OCI-LY7 (cell line): Measurements from ENCODE around the gene PWWP2A. TPM values are rescaled to one million over a fixed set of nuclear protein-coding genes. Genes with fewer than 3 reads are reported as not detected.
"Not testable (repeated sequence)": the region's sequence is repeated elsewhere in the genome, so short reads cannot be mapped to it uniquely, and the experiment has no call there.

Experiments used
- BruUV-seq: library from RNA; stranded (reverse); fragments of 400-500 nt; replicated peaks from 2 replicates; lab custom pipeline; 2021; lab: Mats Ljungman, UMichigan
- CTCF ChIA-PET: fragments of 300-600 bp; sonication (Branson Sonifier 250); formaldehyde crosslinking; loops from one replicate; lab custom pipeline; 2022; ENCODE audit warnings: antibody characterized with exemption; ENCODE audit not compliant: unreplicated experiment; lab: Charles Lee
- POLR2A ChIA-PET: fragments of 300-600 bp; sonication (Branson Sonifier 250); formaldehyde crosslinking; loops from one replicate; lab custom pipeline; 2022; ENCODE audit warnings: antibody characterized with exemption; lab: Charles Lee
- DNase-seq: peaks from one replicate; pipeline ENCODE4 v3.0.0-alpha.2; 2015; ENCODE audit warnings: low spot score
- H2AFZ ChIP-seq: fragments of 200-600 bp; sonication (generic), shearing (Covaris generic); 2 replicates; pipeline ENCODE4 v1.6.1; 2014; ENCODE audit warnings: mild to moderate bottlenecking, antibody characterized with exemption, low read length, moderate library complexity
- H3K27ac ChIP-seq: fragments of 200-600 bp; sonication (generic); 2 replicates; pipeline ENCODE4 v1.5.1; 2014; ENCODE audit warnings: mixed run types, low read depth, mild to moderate bottlenecking, moderate library complexity, low read length, inconsistent platforms; ENCODE audit not compliant: poor library complexity, severe bottlenecking
- H3K36me3 ChIP-seq: fragments of 200-600 bp; sonication (generic); 2 replicates; pipeline ENCODE4 v1.6.1; 2014; ENCODE audit warnings: mild to moderate bottlenecking, antibody characterized with exemption, low read length, moderate library complexity, mixed read lengths; ENCODE audit not compliant: insufficient read depth
- H3K4me1 ChIP-seq: fragments of 200-600 bp; sonication (generic); 2 replicates; pipeline ENCODE4 v1.5.1; 2014; ENCODE audit warnings: mild to moderate bottlenecking, low read length; ENCODE audit not compliant: insufficient read depth, poor library complexity, severe bottlenecking
- H3K4me2 ChIP-seq: fragments of 200-600 bp; sonication (generic); 2 replicates; pipeline ENCODE4 v1.6.1; 2014; ENCODE audit warnings: mild to moderate bottlenecking, low read length
- H3K4me3 ChIP-seq: fragments of 200-600 bp; sonication (generic); 2 replicates; pipeline ENCODE4 v1.5.1; 2014; ENCODE audit warnings: mild to moderate bottlenecking, low read depth, low read length; ENCODE audit not compliant: poor library complexity, severe bottlenecking
- H3K79me2 ChIP-seq: fragments of 200-600 bp; sonication (generic); 2 replicates; pipeline ENCODE4 v1.6.1; 2016; ENCODE audit warnings: low read depth, mild to moderate bottlenecking, low read length, moderate library complexity, mixed read lengths; ENCODE audit not compliant: insufficient read depth
- H3K9me2 ChIP-seq: fragments of 200-600 bp; sonication (generic); 2 replicates; pipeline ENCODE4 v1.6.1; 2016; ENCODE audit warnings: mild to moderate bottlenecking, low read length, mixed read lengths; ENCODE audit not compliant: insufficient read depth
- H3K9me3 ChIP-seq: fragments of 200-600 bp; sonication (generic); 2 replicates; pipeline ENCODE4 v1.6.1; 2014; ENCODE audit warnings: mild to moderate bottlenecking, mixed run types, low read length, mixed read lengths
- H4K20me1 ChIP-seq: fragments of 200-600 bp; sonication (generic); 2 replicates; pipeline ENCODE4 v1.6.1; 2014; ENCODE audit warnings: mild to moderate bottlenecking, antibody characterized with exemption, low read length, moderate library complexity, mixed read lengths; ENCODE audit not compliant: insufficient read depth
- EZH2phosphoT487 ChIP-seq: fragments of 200-600 bp; sonication (generic); IDR thresholded peaks from 2 replicates; pipeline ENCODE4 v1.6.1; 2018; ENCODE audit warnings: low read depth, borderline replicate concordance, mild to moderate bottlenecking, mixed run types, antibody characterized with exemption, low read length, moderate library complexity, mixed read lengths
- intact Hi-C: fragments of 100-400 bp; cut with micrococcal nuclease; formaldehyde crosslinking; loops from one replicate; pipeline ENCODE4 v1.10.0; 2022; ENCODE audit not compliant: unreplicated experiment
- total RNA-seq, 2 experiments: library from RNA; depleted of rRNA in 1 of 2; stranded (reverse); fragments of >200 nt in 1 of 2; shearing (Covaris generic) in 1 of 2; gene quantifications; 2 replicates each; pipeline ENCODE4 v1.2.3, GENCODE V29; 2014 to 2022
- TF ChIP-seq, protein P1 (sequence below): fragments of 200-600 bp; sonication (generic); conservative IDR thresholded peaks from 2 replicates; pipeline ENCODE4 v1.5.1; 2014; ENCODE audit warnings: mild to moderate bottlenecking, antibody characterized with exemption, low read length, moderate library complexity, mixed read lengths

Gene PWWP2A
- total RNA-seq, 2 experiments from 2014 or later = 28.3 to 28.4 TPM

DNA sequence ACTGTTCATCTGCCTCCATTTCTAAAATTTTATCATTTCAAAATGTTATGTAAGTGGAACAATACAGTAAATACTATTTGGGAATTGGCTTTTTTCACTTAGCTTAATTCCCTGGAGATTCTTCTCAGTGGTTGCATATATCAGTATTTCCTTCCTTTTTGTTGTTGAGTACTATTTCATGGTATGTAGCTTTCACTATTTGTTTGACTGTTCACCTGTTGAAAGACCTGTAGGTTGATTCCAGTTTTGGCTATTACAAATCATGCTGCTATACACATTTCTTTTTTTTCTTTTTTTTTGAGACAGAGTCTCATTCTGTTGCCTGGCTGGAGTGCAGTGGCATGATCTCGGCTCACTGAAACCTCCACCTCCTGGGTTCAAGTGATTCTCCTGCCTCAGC is 33.0 kb upstream of the PWWP2A start:
- no peaks in the 10 kb centered on the region for H3K36me3 ChIP-seq
- no peaks in the 10 kb centered on the region for H3K79me2 ChIP-seq
- H3K9me2 ChIP-seq = no peaks in the 10 kb centered on the region
- H3K4me3 ChIP-seq = no peak overlapping the region
- no peaks in the 10 kb centered on the region for H3K4me1 ChIP-seq
- ChIA-PET CTCF (no interaction called here), POLR2A (no interaction called here)
- no peaks in the 10 kb centered on the region for H4K20me1 ChIP-seq
- no peak overlapping the region for H2AFZ ChIP-seq
- no TSS peak for BruUV-seq
- H3K27ac ChIP-seq = no peak overlapping the region
- intact Hi-C loops = no loop called here
- TF ChIP-seq, protein P1, sequence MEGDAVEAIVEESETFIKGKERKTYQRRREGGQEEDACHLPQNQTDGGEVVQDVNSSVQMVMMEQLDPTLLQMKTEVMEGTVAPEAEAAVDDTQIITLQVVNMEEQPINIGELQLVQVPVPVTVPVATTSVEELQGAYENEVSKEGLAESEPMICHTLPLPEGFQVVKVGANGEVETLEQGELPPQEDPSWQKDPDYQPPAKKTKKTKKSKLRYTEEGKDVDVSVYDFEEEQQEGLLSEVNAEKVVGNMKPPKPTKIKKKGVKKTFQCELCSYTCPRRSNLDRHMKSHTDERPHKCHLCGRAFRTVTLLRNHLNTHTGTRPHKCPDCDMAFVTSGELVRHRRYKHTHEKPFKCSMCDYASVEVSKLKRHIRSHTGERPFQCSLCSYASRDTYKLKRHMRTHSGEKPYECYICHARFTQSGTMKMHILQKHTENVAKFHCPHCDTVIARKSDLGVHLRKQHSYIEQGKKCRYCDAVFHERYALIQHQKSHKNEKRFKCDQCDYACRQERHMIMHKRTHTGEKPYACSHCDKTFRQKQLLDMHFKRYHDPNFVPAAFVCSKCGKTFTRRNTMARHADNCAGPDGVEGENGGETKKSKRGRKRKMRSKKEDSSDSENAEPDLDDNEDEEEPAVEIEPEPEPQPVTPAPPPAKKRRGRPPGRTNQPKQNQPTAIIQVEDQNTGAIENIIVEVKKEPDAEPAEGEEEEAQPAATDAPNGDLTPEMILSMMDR = no peak
- no peak for TF ChIP-seq EZH2phosphoT487
- H3K4me2 ChIP-seq = no peak overlapping the region
- no peak for DNase-seq
- no peaks in the 10 kb centered on the region for H3K9me3 ChIP-seq

DNA sequence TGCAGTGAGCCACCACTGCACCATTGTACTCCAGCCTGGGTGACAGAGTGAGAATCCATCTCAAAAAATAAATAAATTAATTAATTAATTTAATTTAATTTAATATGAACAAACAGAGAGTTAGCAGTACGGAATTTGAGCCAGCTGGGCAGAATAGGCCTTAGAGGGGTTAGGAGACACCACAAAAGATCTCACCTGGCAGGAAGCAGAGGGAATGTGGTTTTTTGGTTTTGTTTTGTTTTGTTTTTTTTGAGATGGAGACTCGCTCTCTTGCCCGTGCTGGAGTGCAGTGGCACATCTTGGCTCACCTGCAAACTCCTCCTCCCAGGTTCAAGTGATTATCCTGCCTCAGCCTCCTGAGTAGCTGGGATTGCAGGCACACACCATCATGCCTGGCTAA is 31.8 kb upstream of the PWWP2A start:
- intact Hi-C loops = no loop called here
- no peak overlapping the region for H2AFZ ChIP-seq
- no peaks in the 10 kb centered on the region for H3K79me2 ChIP-seq
- H3K9me3 ChIP-seq = no peaks in the 10 kb centered on the region
- no peak for DNase-seq
- no peak overlapping the region for H3K4me2 ChIP-seq
- TF ChIP-seq, protein P1 = no peak
- no peak for TF ChIP-seq EZH2phosphoT487
- CTCF ChIA-PET = no interaction called here
- H3K27ac ChIP-seq = no peak overlapping the region
- POLR2A ChIA-PET = no interaction called here
- no peaks in the 10 kb centered on the region for H4K20me1 ChIP-seq
- no TSS peak for BruUV-seq
- no peaks in the 10 kb centered on the region for H3K9me2 ChIP-seq
- H3K4me3 ChIP-seq = no peak overlapping the region
- no peaks in the 10 kb centered on the region for H3K36me3 ChIP-seq
- no peaks in the 10 kb centered on the region for H3K4me1 ChIP-seq

DNA sequence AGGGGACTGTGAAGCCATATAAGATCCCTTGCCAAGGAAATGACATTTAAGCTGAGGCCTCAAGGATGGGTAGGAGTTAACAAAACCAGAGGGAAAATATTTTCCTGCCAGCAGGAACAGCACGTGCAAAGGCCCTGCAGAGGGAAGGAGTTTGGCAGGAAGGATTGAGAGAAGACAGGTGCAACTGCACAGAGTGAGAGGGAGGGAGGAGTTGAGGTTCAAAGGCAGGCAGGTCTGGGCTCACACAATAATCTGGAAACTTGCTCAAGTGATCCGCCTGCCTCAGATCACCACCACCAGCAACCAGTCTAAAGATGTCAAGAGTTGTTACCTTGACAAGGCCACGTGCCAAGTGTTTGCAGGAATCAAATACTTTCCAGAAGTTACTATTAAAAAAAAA is 31.1 kb upstream of the PWWP2A start:
- Histone ChIP-seq H3K36me3 (no peaks in the 10 kb centered on the region), H3K4me1 (no peaks in the 10 kb centered on the region), H4K20me1 (no peaks in the 10 kb centered on the region), H3K9me3 (no peaks in the 10 kb centered on the region), H3K79me2 (no peaks in the 10 kb centered on the region), H2AFZ (no peak overlapping the region), H3K9me2 (no peaks in the 10 kb centered on the region), H3K27ac (no peak overlapping the region), H3K4me2 (no peak overlapping the region), H3K4me3 (no peak overlapping the region)
- no TSS peak for BruUV-seq
- TF ChIP-seq, protein P1 = no peak
- TF ChIP-seq EZH2phosphoT487 = no peak
- ChIA-PET CTCF (no interaction called here), POLR2A (interaction anchor here (0.6 kb wide), 1 partner anchor 181 kb away, joined by 3 read pairs; no protein-coding TSS in a partner anchor)
- DNase-seq = no peak
- intact Hi-C loops = no loop called here

DNA sequence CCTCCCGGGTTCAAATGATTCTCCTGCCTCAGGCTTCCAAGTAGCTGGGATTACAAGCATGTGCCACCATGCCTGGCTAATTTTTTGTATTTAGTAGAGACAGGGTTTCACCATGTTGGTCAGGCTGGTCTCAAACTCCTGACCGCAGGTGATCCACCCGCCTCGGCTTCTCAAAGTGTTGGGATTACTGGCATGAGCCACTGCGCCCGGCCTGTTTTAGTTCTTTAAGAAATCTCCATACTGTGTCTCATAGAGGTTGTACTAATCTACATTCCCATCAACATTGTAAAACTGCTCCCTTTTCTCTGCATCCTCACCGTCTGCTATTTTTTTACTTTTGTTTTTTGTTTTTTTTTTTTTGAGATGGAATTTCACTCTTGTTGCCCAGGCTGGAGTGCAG is 25.2 kb upstream of the PWWP2A start:
- POLR2A ChIA-PET = interaction anchor here (0.6 kb wide), 2 partner anchors 12 to 128 kb away, joined by 3 to 5 read pairs; no protein-coding TSS in a partner anchor
- CTCF ChIA-PET = not testable (repeated sequence)

More for the DNA sequence above, 25.2 kb upstream of the PWWP2A start:
- H3K4me1 ChIP-seq, H3K36me3 ChIP-seq, H3K9me3 ChIP-seq, H3K9me2 ChIP-seq, H4K20me1 ChIP-seq, intact Hi-C loops, H3K4me2 ChIP-seq, BruUV-seq, H3K4me3 ChIP-seq, DNase-seq, H2AFZ ChIP-seq, H3K27ac ChIP-seq, H3K79me2 ChIP-seq: not testable (repeated sequence)
